ENCODE data around the gene CKAP5.

The CKAP5 gene

GRCh38 chr11:46745995-46746394 is 100.1 kb downstream of the CKAP5 start:
- Histone ChIP-seq H3K79me2 (ENCODE audit: insufficient read depth, low read length) (no peaks in the 10 kb centered on the region), H3K9me2 (replicated peaks; ENCODE audit: insufficient read depth, low read length) (no peaks in the 10 kb centered on the region), H4K20me1 (ENCODE audit: low read depth, low read length) (no peaks in the 10 kb centered on the region), H3K27me3 (ENCODE audit: low read length) (no peaks in the 10 kb centered on the region), H3K27ac (ENCODE audit: low read depth, low read length) (no peak overlapping the region), H3K4me3 (ENCODE audit: insufficient read depth, low read length, poor library complexity, severe bottlenecking) (no peak overlapping the region), H3K9me3 (ENCODE audit: insufficient read depth, low read length) (no peaks in the 10 kb centered on the region), H3K36me3 (ENCODE audit: low read length) (peaks cover 20% of the 10 kb centered on the region), H3F3A (ENCODE audit: insufficient read depth) (no peaks in the 10 kb centered on the region), H3K9ac (ENCODE audit: low read length) (no peak overlapping the region), H2AFZ (ENCODE audit: low read depth, low read length, severe bottlenecking) (no peak overlapping the region), H3K4me2 (ENCODE audit: low read depth, low read length, poor library complexity, severe bottlenecking) (no peak overlapping the region)
- TF ChIP-seq CTCF (IDR thresholded peaks at IDR 0.05; ENCODE audit: insufficient read depth, low read length, poor library complexity, severe bottlenecking) (no peak), EZH2phosphoT487 (conservative IDR thresholded peaks at IDR 0.05; ENCODE audit: low read length) (no peak)

GRCh38 chr11:46745328-46745727 is 100.8 kb downstream of the CKAP5 start:
- no peak overlapping the region for H3K9ac ChIP-seq (ENCODE audit: low read length)
- H3K4me3 ChIP-seq (ENCODE audit: insufficient read depth, low read length, poor library complexity, severe bottlenecking) = no peak overlapping the region
- H3K4me2 ChIP-seq (ENCODE audit: low read depth, low read length, poor library complexity, severe bottlenecking) = no peak overlapping the region
- no peak overlapping the region for H3K27ac ChIP-seq (ENCODE audit: low read depth, low read length)
- no peak for TF ChIP-seq EZH2phosphoT487 (conservative IDR thresholded peaks at IDR 0.05; ENCODE audit: low read length)
- no peak overlapping the region for H2AFZ ChIP-seq (ENCODE audit: low read depth, low read length, severe bottlenecking)
- H3K36me3 ChIP-seq (ENCODE audit: low read length) = peaks cover 13% of the 10 kb centered on the region
- no peaks in the 10 kb centered on the region for H4K20me1 ChIP-seq (ENCODE audit: low read depth, low read length)
- H3K79me2 ChIP-seq (ENCODE audit: insufficient read depth, low read length) = no peaks in the 10 kb centered on the region
- no peaks in the 10 kb centered on the region for H3K27me3 ChIP-seq (ENCODE audit: low read length)
- H3K9me2 ChIP-seq (replicated peaks; ENCODE audit: insufficient read depth, low read length) = no peaks in the 10 kb centered on the region
- no peaks in the 10 kb centered on the region for H3F3A ChIP-seq (ENCODE audit: insufficient read depth)
- H3K9me3 ChIP-seq (ENCODE audit: insufficient read depth, low read length) = no peaks in the 10 kb centered on the region

GRCh38 chr11:46743693-46744339 is 102.3 kb downstream of the CKAP5 start:
- H3K27me3 ChIP-seq (ENCODE audit: low read length) = no peaks in the 10 kb centered on the region
- H3F3A ChIP-seq (ENCODE audit: insufficient read depth) = no peaks in the 10 kb centered on the region
- no peaks in the 10 kb centered on the region for H3K9me3 ChIP-seq (ENCODE audit: insufficient read depth, low read length)
- no peak overlapping the region for H3K27ac ChIP-seq (ENCODE audit: low read depth, low read length)
- no peaks in the 10 kb centered on the region for H4K20me1 ChIP-seq (ENCODE audit: low read depth, low read length)
- H3K9me2 ChIP-seq (replicated peaks; ENCODE audit: insufficient read depth, low read length) = no peaks in the 10 kb centered on the region
- no peak overlapping the region for H3K9ac ChIP-seq (ENCODE audit: low read length)
- no peak overlapping the region for H3K4me3 ChIP-seq (ENCODE audit: insufficient read depth, low read length, poor library complexity, severe bottlenecking)
- peaks cover 7% of the 10 kb centered on the region; the same call in 1 of the 2 replicates for H3K36me3 ChIP-seq (ENCODE audit: low read length)
- H3K4me2 ChIP-seq (ENCODE audit: low read depth, low read length, poor library complexity, severe bottlenecking) = no peak overlapping the region
- no peaks in the 10 kb centered on the region for H3K79me2 ChIP-seq (ENCODE audit: insufficient read depth, low read length)
- TF ChIP-seq EZH2phosphoT487 (conservative IDR thresholded peaks at IDR 0.05; ENCODE audit: low read length) (no peak), CTCF (IDR thresholded peaks at IDR 0.05; ENCODE audit: insufficient read depth, low read length, poor library complexity, severe bottlenecking) (no peak)
- no peak overlapping the region for H2AFZ ChIP-seq (ENCODE audit: low read depth, low read length, severe bottlenecking)

- Histone ChIP-seq H3K36me3 (ENCODE audit: low read length) (peaks cover 7% of the 10 kb centered on the region; the same call in 1 of the 2 replicates), H4K20me1 (ENCODE audit: low read depth, low read length) (no peaks in the 10 kb centered on the region), H3K27me3 (ENCODE audit: low read length) (no peaks in the 10 kb centered on the region), H3K4me3 (ENCODE audit: insufficient read depth, low read length, poor library complexity, severe bottlenecking) (no peak overlapping the region), H2AFZ (ENCODE audit: low read depth, low read length, severe bottlenecking) (no peak overlapping the region), H3K4me2 (ENCODE audit: low read depth, low read length, poor library complexity, severe bottlenecking) (no peak overlapping the region), H3K9ac (ENCODE audit: low read length) (no peak overlapping the region), H3K9me2 (replicated peaks; ENCODE audit: insufficient read depth, low read length) (no peaks in the 10 kb centered on the region), H3F3A (ENCODE audit: insufficient read depth) (no peaks in the 10 kb centered on the region), H3K79me2 (ENCODE audit: insufficient read depth, low read length) (no peaks in the 10 kb centered on the region), H3K9me3 (ENCODE audit: insufficient read depth, low read length) (no peaks in the 10 kb centered on the region), H3K27ac (ENCODE audit: low read depth, low read length) (no peak overlapping the region)
- TF ChIP-seq EZH2phosphoT487 (conservative IDR thresholded peaks at IDR 0.05; ENCODE audit: low read length) = no peak
- no peak for TF ChIP-seq CTCF (IDR thresholded peaks at IDR 0.05; ENCODE audit: insufficient read depth, low read length, poor library complexity, severe bottlenecking)
Observed at GRCh38 chr11:46743043-46743442, 103.0 kb downstream of the CKAP5 start.

Data from SU-DHL-6 (cell line).